GM21360 (cell line): ENCODE results near the gene SLC44A3.

Experiments used
- ATAC-seq: cut with Tn5 transposase; IDR thresholded peaks from one replicate; pipeline ENCODE4 v1.9.1; 2021; ENCODE audit warnings: mild to moderate bottlenecking, moderate library complexity; ENCODE audit not compliant: unreplicated experiment

SLC44A3 gene, protein sequence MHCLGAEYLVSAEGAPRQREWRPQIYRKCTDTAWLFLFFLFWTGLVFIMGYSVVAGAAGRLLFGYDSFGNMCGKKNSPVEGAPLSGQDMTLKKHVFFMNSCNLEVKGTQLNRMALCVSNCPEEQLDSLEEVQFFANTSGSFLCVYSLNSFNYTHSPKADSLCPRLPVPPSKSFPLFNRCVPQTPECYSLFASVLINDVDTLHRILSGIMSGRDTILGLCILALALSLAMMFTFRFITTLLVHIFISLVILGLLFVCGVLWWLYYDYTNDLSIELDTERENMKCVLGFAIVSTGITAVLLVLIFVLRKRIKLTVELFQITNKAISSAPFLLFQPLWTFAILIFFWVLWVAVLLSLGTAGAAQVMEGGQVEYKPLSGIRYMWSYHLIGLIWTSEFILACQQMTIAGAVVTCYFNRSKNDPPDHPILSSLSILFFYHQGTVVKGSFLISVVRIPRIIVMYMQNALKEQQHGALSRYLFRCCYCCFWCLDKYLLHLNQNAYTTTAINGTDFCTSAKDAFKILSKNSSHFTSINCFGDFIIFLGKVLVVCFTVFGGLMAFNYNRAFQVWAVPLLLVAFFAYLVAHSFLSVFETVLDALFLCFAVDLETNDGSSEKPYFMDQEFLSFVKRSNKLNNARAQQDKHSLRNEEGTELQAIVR

GRCh38 chr1:94819945-94820746, at the start of gene SLC44A3:
SLC44A3 (plus strand) TSS chr1:94820357; CDS start chr1:94820452, 95 bp downstream.
- peak; percentile 44 for ATAC-seq

- no peak for ATAC-seq
Measured at GRCh38 chr1:94772230-94772641, 47.9 kb upstream of the SLC44A3 start.

- ATAC-seq = no peak
Measured at GRCh38 chr1:94772845-94773244, 47.3 kb upstream of the SLC44A3 start.

GRCh38 chr1:94773296-94773809, 46.8 kb upstream of the SLC44A3 start:
- no peak for ATAC-seq

- no peak for ATAC-seq
Measured at GRCh38 chr1:94773931-94774422, 46.2 kb upstream of the SLC44A3 start.

GRCh38 chr1:94776474-94776873, 43.7 kb upstream of the SLC44A3 start:
- ATAC-seq = no peak

GRCh38 chr1:94777281-94777680, 42.9 kb upstream of the SLC44A3 start:
- ATAC-seq = no peak

DNA sequence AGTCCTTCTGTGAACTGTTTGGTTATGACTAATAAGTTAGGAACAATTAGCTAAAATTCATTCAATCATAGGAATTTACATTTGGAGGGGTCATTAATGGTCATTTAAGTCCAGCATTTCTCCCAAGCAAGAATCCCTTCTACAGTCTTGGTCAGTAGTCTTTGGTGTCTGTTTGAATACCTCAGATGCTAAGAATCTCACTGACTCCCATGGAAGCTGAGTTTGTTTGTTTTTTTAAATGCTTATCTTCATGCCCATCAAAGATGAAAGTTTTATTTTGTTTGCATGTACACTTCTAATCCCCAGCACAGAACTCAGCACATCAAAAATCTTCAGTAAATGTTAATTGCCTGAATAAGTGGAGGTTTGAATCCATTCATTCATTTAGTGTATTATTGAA, 41.3 kb upstream of the SLC44A3 start:
- ATAC-seq = no peak

GRCh38 chr1:94783342-94784189, 36.6 kb upstream of the SLC44A3 start:
- ATAC-seq = no peak

GRCh38 chr1:94784190-94784515, 36.0 kb upstream of the SLC44A3 start:
- no peak for ATAC-seq

GRCh38 chr1:94787691-94788090, 32.5 kb upstream of the SLC44A3 start:
- ATAC-seq = no peak

- no peak for ATAC-seq
Measured at GRCh38 chr1:94790246-94790645, 29.9 kb upstream of the SLC44A3 start.

- ATAC-seq = no peak
Measured at GRCh38 chr1:94790670-94791069, 29.5 kb upstream of the SLC44A3 start.

GRCh38 chr1:94792473-94793295, 27.5 kb upstream of the SLC44A3 start:
- peak; percentile 99 for ATAC-seq

GRCh38 chr1:94793296-94793656, 26.9 kb upstream of the SLC44A3 start:
- no peak for ATAC-seq

GRCh38 chr1:94795434-94795833, 24.7 kb upstream of the SLC44A3 start:
- ATAC-seq = no peak

- ATAC-seq = no peak
Measured at GRCh38 chr1:94796266-94796665, 23.9 kb upstream of the SLC44A3 start.

GRCh38 chr1:94797291-94797690, 22.9 kb upstream of the SLC44A3 start:
- no peak for ATAC-seq

GRCh38 chr1:94798054-94798453, 22.1 kb upstream of the SLC44A3 start:
- ATAC-seq = no peak

DNA sequence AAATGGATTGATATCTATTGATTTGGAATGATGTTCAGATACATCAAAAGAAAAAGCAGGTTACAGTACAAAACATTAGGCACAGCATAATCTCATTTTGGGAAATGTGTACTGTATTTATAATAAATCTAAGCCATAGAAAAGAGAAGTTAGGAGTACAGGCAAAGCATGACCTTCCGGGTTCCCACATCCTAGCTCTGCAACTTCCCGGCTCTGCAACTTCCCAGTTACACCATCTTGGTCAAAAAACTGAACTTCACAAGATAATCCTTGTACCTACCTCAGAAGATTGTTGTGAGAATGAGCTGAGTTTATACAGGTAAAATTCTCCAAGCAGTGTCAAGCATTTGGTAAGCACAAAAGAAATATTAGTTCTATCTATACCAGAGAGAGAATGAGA, 21.7 kb upstream of the SLC44A3 start:
- no peak for ATAC-seq
